Measurements from ENCODE around the gene NIN.
A peak's percentile ranks its signal among the peaks of the same experiment; 100 is the strongest.

The NIN gene

GRCh38 chr14:50859296-50859624 is 28.3 kb upstream of the NIN start:
- no peak for TF ChIP-seq POLR2A (IDR thresholded peaks at IDR 0.05; ENCODE audit: low read depth, low read length)
- no peak for TF ChIP-seq TAF1 (IDR thresholded peaks at IDR 0.05; ENCODE audit: borderline replicate concordance, low read depth, low read length)
- no peak for TF ChIP-seq POLR2AphosphoS5 (IDR thresholded peaks at IDR 0.05; ENCODE audit: low read depth, low read length)
- DNase-seq (ENCODE audit: insufficient read length) = no peak
- peak; percentile 24 for FAIRE-seq

DNA sequence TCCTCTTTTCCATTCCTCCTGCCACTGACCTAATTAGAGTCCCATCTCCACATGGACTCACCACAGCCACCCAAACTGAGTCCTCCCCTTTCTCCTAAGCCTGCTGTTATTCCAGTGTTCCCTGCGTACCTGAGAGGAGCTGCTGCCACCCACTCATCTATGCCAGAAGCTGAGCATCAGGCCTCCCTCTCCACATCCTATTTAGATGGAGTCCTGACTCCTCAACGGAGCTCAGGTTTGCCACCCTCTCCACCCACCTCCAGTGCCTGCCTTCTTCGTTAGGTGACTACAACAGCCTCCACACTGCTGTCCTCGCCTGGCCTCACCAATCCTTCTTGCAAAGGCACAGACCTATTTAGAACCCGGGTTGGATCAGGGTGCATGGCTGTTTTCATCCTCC is 25.7 kb upstream of the NIN start:
- FAIRE-seq (no peak), DNase-seq (ENCODE audit: insufficient read length) (no peak)
- no peak for TF ChIP-seq POLR2A (IDR thresholded peaks at IDR 0.05; ENCODE audit: low read depth, low read length)
- TF ChIP-seq TAF1 (IDR thresholded peaks at IDR 0.05; ENCODE audit: borderline replicate concordance, low read depth, low read length) = no peak
- no peak for TF ChIP-seq POLR2AphosphoS5 (IDR thresholded peaks at IDR 0.05; ENCODE audit: low read depth, low read length)

DNA sequence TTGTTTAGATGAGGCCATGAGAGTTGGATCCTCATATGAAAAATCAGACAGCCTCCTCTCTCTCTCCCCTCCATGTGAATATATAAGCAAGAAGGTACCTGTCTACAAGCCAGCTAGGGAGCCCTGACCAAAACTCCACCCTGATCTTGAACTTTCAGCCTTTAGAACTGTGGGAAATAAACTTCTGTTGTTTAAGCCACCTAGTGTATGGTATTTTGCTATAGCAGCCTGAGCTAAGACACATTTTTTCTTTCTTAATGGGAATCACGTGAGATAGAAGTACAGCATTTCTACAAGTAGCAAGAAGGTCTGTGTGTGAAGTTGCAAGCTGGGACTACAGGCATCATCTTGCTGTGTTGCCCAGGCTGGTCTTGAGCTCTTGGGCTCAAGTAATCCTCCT is 24.6 kb upstream of the NIN start:
- DNase-seq (ENCODE audit: insufficient read length) = no peak
- no peak for TF ChIP-seq POLR2A (IDR thresholded peaks at IDR 0.05; ENCODE audit: low read depth, low read length)
- no peak for TF ChIP-seq TAF1 (IDR thresholded peaks at IDR 0.05; ENCODE audit: borderline replicate concordance, low read depth, low read length)
- no peak for TF ChIP-seq POLR2AphosphoS5 (IDR thresholded peaks at IDR 0.05; ENCODE audit: low read depth, low read length)
- FAIRE-seq = no peak

DNA sequence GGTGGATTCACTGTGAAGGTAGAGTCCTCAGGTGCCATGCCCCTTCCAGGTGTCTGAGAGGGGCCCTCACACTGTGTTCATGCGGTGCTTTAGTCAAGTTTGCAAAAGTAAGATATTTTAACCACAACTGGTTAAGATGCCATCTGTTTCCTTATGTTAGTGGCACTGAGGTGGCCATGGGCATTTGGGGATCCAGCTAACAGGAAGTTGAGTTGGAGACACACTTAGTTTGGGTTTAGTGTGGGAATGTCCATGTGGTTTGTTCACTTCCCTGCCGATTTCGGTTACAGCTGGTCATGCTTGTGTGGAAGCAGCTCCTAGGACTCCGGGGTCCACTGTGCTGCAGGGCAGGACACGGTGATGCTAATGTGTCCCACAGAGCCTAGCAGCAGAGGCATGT is 23.6 kb upstream of the NIN start:
- FAIRE-seq (no peak), DNase-seq (ENCODE audit: insufficient read length) (no peak)
- TF ChIP-seq POLR2A (IDR thresholded peaks at IDR 0.05; ENCODE audit: low read depth, low read length) = no peak
- TF ChIP-seq POLR2AphosphoS5 (IDR thresholded peaks at IDR 0.05; ENCODE audit: low read depth, low read length) = no peak
- no peak for TF ChIP-seq TAF1 (IDR thresholded peaks at IDR 0.05; ENCODE audit: borderline replicate concordance, low read depth, low read length)

DNA sequence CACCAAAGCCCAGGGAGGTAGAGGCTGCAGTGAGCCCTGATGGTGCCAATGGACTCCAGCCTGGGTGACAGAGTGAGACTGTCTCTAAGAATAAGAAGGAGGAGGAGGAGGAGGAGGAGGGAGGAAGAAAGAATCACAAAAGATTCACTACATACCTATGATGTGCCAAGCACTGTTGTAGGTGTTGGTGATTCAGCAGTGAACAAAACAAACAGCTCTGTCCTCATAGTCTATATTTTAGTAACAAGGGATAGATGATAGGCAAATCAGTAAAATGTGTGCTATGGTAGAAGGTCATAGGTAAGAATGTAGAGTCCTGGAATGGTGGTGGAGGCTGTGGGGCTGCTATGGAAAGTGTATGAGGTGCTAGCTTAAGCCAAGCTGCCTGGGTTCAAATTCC is 22.9 kb upstream of the NIN start:
- FAIRE-seq (no peak), DNase-seq (ENCODE audit: insufficient read length) (no peak)
- no peak for TF ChIP-seq TAF1 (IDR thresholded peaks at IDR 0.05; ENCODE audit: borderline replicate concordance, low read depth, low read length)
- no peak for TF ChIP-seq POLR2AphosphoS5 (IDR thresholded peaks at IDR 0.05; ENCODE audit: low read depth, low read length)
- no peak for TF ChIP-seq POLR2A (IDR thresholded peaks at IDR 0.05; ENCODE audit: low read depth, low read length)

DNA sequence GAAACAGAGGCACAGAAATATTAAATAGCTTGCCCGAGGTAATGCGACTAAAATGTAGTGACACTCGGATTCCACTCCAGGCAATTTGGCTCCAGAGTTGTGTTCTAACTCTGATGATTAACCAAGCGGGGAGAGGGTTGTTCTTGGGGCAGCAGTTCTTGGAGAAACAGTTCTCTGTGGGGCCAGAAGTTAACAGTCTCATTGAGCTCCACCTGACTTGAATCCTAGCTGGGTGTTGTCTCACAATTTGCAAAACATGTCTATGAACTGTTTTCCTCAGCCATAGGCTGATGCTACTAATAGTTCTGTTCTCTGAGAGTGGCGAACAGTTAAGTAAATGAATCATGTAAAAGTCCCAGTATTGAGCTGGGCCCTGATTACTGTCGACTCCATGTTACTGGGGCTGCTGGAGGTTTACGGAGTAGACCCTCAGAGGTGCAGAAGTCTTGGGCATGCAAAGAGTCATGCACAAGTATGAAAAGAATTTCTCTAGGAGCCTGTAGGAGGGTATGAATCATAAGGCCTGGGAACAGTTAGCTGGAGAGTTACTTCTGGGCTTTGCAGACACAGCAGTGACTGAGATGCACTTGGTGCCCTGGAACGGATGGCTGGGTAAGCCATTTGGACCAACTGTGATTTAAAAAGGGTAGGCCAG is 15.4 kb upstream of the NIN start:
- DNase-seq (ENCODE audit: insufficient read length) = no peak
- no peak for FAIRE-seq
- no peak for TF ChIP-seq POLR2AphosphoS5 (IDR thresholded peaks at IDR 0.05; ENCODE audit: low read depth, low read length)
- TF ChIP-seq TAF1 (IDR thresholded peaks at IDR 0.05; ENCODE audit: borderline replicate concordance, low read depth, low read length) = no peak
- no peak for TF ChIP-seq POLR2A (IDR thresholded peaks at IDR 0.05; ENCODE audit: low read depth, low read length)

DNA sequence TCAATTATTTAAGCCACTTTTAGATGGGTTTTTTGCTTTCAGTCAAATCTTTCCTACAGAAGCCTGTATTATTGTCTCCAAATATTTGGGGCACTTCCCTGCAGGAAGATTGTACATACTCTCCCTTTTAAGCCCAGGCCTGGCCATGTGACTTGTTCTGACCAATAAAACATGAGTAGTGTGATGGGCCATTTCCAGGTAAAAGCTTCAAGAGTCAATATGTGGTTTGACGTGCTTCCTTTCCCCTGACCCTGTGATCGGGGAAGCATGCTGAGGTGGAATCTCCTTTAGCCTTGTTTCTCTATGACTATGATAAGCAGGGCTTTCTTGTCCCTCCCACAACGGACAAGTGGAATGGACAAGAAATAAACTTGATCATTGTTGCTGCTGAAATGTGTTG is 14.2 kb upstream of the NIN start:
- FAIRE-seq (no peak), DNase-seq (ENCODE audit: insufficient read length) (no peak)
- no peak for TF ChIP-seq TAF1 (IDR thresholded peaks at IDR 0.05; ENCODE audit: borderline replicate concordance, low read depth, low read length)
- TF ChIP-seq POLR2AphosphoS5 (IDR thresholded peaks at IDR 0.05; ENCODE audit: low read depth, low read length) = no peak
- TF ChIP-seq POLR2A (IDR thresholded peaks at IDR 0.05; ENCODE audit: low read depth, low read length) = no peak

- TF ChIP-seq POLR2A (IDR thresholded peaks at IDR 0.05; ENCODE audit: low read depth, low read length) = no peak
- no peak for TF ChIP-seq POLR2AphosphoS5 (IDR thresholded peaks at IDR 0.05; ENCODE audit: low read depth, low read length)
- no peak for TF ChIP-seq TAF1 (IDR thresholded peaks at IDR 0.05; ENCODE audit: borderline replicate concordance, low read depth, low read length)
- DNase-seq (ENCODE audit: insufficient read length) = no peak
- no peak for FAIRE-seq
Measured at GRCh38 chr14:50844391-50844790, 13.4 kb upstream of the NIN start.

DNA sequence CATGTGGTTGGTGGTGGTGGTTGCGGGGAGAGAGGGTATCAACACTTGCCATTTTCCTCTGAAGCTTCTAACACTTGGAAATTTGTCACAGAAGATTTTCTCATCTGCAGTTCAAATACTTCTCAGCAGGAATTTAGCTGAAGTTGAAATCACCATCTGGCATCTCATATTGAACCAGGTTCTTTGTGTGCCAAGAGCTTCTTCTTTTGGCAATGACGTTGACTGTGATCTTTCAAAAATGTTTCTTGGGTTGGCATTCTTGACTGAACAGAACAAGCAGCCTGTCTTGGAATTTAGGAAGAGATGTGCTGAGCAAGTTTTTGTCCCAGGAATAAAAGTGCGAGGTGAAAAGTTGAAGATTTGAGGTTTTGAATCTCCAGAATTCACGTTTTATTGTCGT is 8.7 kb upstream of the NIN start:
- DNase-seq (ENCODE audit: insufficient read length) (no peak), FAIRE-seq (no peak)
- TF ChIP-seq POLR2AphosphoS5 (IDR thresholded peaks at IDR 0.05; ENCODE audit: low read depth, low read length) = no peak
- TF ChIP-seq TAF1 (IDR thresholded peaks at IDR 0.05; ENCODE audit: borderline replicate concordance, low read depth, low read length) = no peak
- TF ChIP-seq POLR2A (IDR thresholded peaks at IDR 0.05; ENCODE audit: low read depth, low read length) = no peak

GRCh38 chr14:50839048-50839447 is 8.1 kb upstream of the NIN start:
- TF ChIP-seq POLR2A (IDR thresholded peaks at IDR 0.05; ENCODE audit: low read depth, low read length) (no peak), TAF1 (IDR thresholded peaks at IDR 0.05; ENCODE audit: borderline replicate concordance, low read depth, low read length) (no peak), POLR2AphosphoS5 (IDR thresholded peaks at IDR 0.05; ENCODE audit: low read depth, low read length) (no peak)
- no peak for FAIRE-seq

DNA sequence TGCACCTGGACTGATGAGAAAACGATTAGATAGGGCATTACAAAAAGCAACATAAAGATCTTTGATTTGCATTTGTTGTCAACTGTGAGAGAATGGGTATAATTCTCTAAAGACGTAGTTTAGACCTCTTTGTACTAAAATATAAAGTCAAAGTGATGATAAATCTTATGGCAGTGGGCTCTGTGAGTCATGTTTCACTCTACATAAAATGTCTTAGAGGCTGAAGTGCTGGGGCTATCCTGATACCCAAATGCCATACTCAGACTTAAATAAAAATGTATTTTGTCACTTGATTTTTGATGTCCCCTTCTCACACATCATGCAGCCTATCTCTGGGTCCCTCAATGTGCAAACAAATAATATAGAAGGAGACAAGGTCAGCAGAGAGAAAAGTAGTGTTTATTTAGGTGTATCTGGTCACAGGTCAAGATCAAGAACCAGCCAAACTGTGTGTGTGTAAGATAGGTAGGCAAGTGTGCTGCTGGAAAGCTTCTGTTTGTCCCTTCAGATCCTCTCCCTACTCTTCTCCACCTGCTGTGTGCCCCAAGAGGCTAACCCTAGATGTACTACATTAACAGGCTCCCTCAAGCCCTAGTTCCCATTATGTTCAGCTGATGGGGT is 7.0 kb upstream of the NIN start:
- FAIRE-seq (no peak), DNase-seq (ENCODE audit: insufficient read length) (no peak)
- TF ChIP-seq POLR2AphosphoS5 (IDR thresholded peaks at IDR 0.05; ENCODE audit: low read depth, low read length) (no peak), TAF1 (IDR thresholded peaks at IDR 0.05; ENCODE audit: borderline replicate concordance, low read depth, low read length) (no peak), POLR2A (IDR thresholded peaks at IDR 0.05; ENCODE audit: low read depth, low read length) (no peak)

More at GRCh38 chr14:50839048-50839447, 8.1 kb upstream of the NIN start:
- DNase-seq (ENCODE audit: insufficient read length) = no peak

GRCh38 chr14:50837271-50837670 is 6.3 kb upstream of the NIN start:
- FAIRE-seq (no peak), DNase-seq (ENCODE audit: insufficient read length) (no peak)
- no peak for TF ChIP-seq POLR2A (IDR thresholded peaks at IDR 0.05; ENCODE audit: low read depth, low read length)
- TF ChIP-seq TAF1 (IDR thresholded peaks at IDR 0.05; ENCODE audit: borderline replicate concordance, low read depth, low read length) = no peak
- no peak for TF ChIP-seq POLR2AphosphoS5 (IDR thresholded peaks at IDR 0.05; ENCODE audit: low read depth, low read length)
